ENCODE data around the gene TNIK.

DNA sequence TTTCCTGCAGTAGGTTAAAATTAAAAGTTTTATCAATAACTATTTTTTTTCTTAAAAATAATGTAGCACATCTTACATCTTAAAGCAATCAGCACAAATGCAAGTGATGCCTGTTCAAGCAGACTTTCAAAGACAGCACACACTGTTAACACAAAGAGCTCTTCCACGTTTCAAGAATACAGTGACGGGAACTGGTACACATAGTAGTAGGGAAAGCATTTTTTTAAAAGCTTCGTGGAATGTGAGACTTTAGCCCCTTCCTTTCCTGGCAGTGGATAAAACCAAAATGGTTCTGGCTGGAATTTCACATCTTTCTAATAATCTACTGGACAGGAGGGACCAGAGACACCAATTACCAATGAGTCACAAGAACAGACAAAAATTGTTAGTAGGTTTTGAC lies 400.2 kb downstream of the TNIK start:
- TF ChIP-seq, protein P1, sequence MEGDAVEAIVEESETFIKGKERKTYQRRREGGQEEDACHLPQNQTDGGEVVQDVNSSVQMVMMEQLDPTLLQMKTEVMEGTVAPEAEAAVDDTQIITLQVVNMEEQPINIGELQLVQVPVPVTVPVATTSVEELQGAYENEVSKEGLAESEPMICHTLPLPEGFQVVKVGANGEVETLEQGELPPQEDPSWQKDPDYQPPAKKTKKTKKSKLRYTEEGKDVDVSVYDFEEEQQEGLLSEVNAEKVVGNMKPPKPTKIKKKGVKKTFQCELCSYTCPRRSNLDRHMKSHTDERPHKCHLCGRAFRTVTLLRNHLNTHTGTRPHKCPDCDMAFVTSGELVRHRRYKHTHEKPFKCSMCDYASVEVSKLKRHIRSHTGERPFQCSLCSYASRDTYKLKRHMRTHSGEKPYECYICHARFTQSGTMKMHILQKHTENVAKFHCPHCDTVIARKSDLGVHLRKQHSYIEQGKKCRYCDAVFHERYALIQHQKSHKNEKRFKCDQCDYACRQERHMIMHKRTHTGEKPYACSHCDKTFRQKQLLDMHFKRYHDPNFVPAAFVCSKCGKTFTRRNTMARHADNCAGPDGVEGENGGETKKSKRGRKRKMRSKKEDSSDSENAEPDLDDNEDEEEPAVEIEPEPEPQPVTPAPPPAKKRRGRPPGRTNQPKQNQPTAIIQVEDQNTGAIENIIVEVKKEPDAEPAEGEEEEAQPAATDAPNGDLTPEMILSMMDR (IDR thresholded peaks at IDR 0.05; ENCODE audit: poor library complexity), result no peak
- TF ChIP-seq EZH2phosphoT487 (IDR thresholded peaks at IDR 0.05; ENCODE audit: low read depth, severe bottlenecking, unreplicated experiment) (no peak), EZH2 (IDR thresholded peaks at IDR 0.05; ENCODE audit: borderline replicate concordance) (no peak)

Data from hepatocyte (in vitro differentiated cells).